ENCODE results near the gene PC.
A peak's percentile ranks its signal among the peaks of the same experiment; 100 is the strongest.
"Not testable (repeated sequence)": the region's sequence is repeated elsewhere in the genome, so short reads cannot be mapped to it uniquely, and the experiment has no call there.

PC gene

DNA sequence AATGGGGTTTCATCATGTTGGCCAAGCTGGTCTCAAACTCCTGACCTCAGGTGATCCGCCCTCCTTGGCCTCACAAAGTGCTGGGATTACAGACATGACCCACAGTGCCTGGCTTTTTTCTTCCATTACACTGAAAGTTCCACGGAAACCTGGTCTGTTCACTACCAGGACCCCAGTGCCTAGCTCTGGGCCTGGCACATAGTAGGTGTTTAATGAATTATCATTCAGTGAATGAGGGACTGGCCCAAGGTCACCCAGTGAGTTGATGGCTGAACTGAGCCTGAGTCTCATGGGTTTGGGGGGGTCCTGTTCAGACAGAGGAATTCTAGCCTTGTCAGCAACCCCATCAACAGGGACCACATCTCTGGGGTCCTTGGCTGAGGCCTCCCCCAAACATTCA, 20.0 kb upstream of the PC start:
- no peak for DNase-seq (ENCODE audit: low read depth)

DNA sequence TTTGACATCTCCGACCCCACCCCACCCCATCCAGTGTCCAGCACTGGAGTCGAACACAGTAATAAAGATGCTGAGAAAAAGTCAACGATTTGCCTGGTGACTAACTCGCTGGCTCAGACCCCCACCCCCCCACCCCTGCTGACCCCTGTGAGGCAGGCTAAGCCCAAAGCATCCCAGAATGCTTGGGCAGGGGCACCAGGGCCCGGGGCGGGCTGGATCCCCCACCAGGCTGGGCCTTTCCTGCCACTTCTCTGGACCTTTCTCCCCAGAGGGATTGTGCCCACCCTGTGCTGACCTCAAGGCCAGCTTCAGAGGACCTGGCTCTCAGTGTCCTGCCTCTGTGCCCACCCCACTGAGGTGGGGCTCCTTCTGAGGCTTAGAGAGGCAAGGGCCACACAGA, 18.7 kb upstream of the PC start:
- DNase-seq (ENCODE audit: low read depth) = no peak

DNA sequence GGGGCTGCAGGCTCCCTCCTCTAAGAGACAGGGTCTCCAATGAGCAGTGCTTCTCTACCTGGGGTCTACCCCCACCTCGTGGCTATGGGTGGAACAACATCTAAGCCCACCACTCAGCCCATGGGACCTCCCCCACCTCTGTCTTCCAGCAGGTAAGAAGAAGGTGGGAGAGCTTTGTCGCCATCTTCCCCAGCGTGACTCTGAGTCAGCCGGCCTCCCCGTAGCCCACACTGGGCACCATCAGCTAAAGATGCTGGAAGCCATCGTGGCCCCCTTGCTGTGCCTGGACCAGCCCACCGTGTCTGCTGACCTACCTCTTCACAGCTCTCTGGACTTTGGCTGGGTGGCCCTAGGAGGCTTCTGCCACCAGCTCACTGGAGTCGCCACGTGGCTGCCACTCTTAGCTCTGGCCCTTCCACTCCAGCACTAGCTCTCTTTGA, 17.9 kb upstream of the PC start:
- no peak for DNase-seq (ENCODE audit: low read depth)

DNA sequence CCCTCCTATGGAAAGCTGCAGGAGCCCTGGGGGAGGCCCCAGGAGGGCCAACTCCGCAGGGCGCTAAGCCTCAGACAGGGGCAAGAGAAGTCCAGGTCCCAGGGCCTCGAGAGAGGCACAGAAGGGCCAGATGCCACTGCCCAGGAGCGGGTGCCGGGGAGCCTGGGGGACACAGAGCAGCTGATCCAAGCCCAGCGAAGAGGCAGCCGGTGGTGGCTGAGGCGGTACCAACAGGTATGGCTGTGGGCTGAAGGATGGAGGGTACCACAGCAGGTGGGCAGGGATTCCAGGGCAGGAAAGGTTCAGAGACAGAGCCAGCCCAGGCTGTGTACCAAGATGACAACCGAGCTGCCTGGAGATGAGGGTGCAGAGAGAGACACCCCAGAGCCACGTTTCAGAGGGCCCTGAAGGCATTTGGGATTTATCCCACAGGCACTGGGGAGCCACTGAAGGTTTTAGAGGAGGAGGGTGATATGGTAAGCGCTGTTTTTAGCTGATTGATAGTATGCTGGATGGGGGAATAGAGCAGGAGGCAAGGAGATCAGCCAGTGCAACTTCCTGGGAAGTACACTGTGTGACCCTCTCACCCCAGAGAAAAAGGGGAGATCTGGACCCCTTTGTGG, 17.3 kb upstream of the PC start:
- DNase-seq (ENCODE audit: low read depth) = no peak

DNA sequence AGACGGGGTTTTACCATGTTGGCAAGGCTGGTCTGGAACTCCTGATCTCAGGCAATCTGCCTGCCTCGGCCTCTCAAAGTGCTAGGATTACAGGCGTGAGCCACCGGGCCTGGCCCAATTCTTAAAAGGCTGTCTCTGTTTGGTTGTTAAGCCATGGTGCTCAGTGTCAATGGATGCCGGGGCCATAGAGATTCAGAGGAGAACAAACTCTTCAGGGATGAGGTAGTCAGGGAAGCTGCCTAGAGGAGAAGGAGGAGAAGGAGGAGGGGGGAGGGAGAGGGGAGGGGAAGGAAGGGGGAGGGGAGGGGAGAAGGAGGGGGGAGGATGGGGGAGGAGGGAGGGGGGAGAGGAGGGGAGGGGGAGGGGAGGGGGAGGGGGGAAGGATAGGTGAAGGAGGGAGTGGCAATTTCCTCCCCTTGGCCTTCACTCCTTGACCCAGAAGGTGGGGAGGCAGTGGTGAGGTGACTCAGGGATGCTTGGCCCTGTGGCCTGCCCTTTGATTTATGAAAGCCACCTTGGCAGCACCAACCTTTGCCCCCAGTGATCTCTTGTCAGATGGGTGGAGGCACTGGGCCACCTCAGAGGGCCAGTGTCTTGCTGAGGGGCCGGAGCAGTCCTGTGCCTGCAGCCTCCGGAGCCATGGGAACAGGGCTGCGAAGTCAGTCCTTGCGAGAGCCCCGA, 16.7 kb upstream of the PC start, which contains the start of gene C11orf86:
Gene C11orf86 (plus strand): TSS at position 581 of the 681 bp plus-strand sequence. CDS start 59 bp downstream, at position 640.
- DNase-seq (ENCODE audit: low read depth) = no peak

DNA sequence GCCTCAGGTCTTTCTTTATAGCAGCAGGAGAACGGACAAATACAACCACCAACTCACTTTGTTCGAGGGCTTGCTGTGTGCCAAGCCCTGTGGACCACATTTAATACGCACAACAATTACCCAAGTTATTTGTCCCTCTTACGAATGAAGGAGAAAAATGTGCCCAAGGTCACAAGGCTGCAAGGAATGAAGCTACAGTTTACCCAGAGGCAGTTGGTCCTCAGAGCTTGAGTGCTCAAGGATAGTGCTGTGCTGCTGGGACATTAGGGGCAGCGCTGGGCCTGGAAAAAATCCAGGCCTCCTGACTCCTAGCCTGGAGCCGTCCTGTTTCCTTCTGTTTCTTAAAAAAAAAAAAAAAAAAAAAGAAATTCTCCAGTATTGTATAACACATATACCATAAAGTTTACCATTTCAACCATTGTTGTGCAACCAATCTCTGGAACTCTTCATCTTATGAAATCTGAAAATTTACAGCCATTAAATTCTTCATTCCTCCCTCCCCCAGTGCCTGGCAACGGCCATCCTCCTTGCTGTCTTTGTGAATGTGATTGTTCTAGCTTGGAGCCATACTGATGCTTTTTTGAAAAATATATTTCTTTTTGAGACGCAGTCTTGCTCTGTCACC, 15.9 kb upstream of the PC start:
- DNase-seq (ENCODE audit: low read depth) = no peak

DNA sequence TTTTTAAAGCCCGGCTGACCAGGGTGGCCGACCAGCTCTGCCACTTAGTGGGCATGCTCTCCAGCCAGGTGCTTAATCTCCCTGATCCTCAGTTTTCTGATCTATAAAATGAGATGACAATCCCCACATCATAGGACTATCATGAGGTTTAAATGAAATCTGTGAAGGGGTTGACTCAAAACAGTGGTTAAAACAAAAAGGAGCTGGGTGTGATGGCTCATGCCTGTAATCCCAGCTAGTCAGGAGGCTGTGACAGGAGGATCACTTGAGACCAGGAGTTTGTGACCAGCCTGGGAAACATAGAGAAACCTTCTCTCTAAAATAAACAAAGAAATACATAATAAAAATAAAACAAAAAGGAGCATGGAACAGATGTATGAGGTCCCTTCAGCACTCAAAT, 13.3 kb upstream of the PC start:
- DNase-seq (ENCODE audit: low read depth) = no peak

DNA sequence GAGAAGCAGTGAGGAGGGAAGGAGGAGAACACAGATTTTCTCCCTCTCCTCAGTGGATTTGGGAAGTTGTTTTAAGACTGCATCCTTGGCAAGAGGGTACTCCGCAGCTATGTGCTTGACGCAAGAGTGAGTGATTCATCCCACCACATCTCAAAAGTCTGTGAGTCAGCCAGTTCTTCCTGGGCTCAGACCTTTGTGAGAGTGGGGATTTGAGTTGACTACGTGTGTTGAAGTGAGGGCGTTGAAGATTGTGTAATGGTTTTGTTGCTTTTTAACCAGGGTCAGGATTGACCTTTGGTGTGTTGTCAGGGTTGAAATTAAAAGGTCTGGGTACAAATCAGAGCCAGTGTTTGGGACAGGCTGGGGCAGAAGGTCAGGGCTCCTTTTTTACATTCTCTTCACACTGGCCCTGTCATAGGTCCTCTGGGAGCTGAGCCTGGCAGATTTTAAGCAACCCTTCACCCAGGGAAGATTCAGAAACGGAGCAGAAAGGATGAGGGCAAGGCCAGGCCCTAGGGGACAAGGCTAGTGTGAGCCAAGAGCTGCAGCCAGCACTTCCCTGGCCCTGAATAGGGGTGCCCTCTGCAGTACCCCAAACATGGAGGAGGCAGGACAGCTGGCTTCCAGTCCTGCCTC, 12.7 kb upstream of the PC start:
- peak; percentile 99 for DNase-seq (ENCODE audit: low read depth)

DNA sequence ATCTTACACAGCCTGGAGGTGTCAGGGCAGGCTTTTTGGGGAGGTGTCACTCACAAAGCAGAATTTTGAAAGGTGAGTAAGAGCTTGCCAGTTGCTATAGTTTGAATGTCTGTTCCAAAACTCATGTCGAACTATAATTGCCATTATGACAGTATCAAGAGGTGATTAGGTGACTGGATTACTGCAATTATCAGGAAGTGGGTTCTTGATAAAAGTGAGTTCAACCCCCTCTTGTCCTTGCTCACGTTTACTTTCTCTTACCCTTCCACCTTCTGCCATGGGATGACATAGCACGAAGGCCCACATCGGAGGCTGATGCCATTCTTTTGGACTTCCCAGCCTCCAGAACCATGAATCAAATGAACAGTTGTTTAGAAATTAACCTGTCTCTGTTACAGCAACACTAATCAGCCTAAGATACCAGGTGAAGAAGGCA, 12.2 kb upstream of the PC start:
- DNase-seq (ENCODE audit: low read depth) = no peak

DNA sequence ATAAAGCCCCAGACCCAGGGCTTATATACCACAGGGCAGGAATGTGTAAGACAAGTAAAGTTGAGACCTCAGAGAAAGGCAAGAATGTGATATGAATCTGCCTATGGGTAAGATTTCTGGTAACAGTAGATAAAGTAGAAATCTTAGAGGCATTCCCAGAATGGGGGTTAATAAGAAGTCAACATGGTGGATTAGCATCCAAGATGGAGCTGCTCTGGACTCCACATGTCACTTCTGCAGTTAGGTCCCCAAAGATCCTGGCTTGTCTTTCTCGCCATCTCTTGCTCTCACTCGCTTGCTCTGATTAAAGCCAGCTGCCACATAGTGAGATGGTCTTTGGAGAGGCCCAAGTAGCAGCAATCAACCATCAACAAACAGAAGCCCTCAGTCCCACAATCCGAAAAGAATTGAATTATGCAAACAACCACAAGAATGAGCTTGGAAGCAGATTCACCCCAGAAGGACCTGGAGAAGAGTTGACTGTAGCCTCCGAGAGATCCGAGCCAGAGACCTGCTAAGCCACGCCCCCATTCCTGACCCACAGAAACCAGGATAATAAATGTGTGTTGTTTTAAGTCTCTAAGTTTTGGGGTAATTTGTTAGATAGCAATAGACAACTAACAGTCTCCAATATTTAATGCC, 11.5 kb upstream of the PC start:
- DNase-seq (ENCODE audit: low read depth) = peak; percentile 80

DNA sequence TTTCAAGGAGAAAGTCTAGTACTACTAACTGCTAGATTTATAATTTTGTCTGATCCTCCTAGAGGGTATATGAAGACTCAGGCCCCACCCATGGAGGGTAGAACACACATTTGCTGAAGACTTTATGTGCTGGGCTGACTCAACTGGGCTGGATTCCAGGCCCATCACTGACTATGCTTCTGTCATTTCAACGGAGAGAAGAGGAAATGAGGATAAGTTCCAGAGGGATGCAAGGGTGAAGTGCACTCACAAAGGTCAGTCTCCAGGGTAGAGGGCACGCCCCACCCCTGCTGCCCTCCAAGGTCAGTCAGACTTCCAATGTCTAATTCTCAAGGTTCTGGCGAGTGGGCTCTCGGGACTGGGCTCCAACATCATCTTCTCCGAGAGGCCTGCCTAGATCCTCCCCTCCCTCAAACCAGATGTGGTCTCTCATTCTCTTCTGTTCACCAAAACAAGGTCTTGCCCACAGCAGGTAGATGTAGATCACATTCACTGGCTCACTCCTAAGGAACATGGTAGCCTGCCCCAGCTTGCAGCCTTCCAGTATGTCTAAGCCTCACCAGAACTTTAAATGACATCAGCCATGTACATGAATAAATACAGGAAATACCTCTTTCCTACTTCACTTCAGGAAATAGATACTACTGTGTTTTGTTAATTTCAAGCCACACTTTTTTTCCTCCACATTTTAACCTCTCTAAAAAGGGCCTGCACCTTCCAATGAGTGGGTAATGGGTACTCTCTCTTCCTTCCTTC, 9.7 kb upstream of the PC start:
- peak; percentile 85 for DNase-seq (ENCODE audit: low read depth)

DNA sequence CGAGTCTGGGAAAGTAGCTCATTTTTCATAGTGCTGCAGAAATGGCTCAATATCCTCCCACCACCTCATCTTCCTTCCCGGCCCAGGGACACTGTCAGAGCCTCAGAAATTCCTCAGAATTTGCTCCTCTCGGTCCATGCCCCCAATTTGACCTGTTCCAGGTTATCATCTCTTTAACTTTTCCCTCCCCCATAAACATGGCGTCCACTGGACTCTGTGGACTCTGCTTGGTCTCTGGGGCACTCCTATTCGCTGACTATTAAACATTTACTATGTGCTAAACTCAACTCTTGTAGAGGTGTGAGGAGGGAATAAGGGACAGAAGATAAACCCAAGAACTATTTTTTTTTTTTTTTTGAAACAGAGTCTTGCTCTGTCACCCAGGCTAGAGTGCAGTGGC, 8.2 kb upstream of the PC start:
- DNase-seq (ENCODE audit: low read depth) = no peak

DNA sequence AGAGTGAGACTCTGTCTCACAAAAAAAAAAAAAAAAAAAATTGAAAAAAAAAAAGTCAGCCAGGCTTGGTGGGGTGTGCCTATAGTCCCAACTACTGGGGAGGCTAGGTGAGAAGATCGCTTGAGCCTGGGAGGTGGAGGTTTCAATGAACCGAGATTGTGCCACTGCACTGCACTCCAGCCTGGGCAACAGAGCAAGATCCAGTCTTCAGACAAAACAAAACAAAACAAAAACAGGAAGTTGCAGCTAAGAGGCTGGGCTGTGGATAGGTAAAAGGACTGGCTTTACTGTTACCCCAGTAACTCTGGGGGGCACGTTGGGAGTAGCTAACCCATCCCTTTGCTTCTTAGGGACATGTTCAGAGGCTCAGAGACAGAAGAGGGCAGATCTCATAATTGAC, 6.3 kb upstream of the PC start:
- DNase-seq (ENCODE audit: low read depth) = no peak

DNA sequence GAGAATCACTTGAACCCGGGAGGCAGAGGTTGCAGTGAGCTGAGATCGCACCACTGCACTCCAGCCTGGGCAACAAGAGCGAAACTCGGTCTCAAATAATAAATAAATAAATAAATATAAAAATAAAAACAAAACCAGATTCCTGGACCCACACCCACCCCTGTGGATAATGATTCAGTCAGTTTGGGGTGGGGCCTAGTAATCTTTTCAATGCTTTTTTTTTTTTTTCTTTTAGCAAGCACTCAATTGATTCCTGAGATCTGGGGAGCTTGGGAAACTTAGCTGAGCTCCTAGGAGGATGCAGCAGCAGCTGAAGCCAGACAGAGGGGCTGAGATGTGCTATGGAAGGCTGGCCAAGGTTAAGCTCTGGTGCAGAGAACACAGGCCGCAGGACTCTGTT, 4.6 kb upstream of the PC start:
- no peak for DNase-seq (ENCODE audit: low read depth)

DNA sequence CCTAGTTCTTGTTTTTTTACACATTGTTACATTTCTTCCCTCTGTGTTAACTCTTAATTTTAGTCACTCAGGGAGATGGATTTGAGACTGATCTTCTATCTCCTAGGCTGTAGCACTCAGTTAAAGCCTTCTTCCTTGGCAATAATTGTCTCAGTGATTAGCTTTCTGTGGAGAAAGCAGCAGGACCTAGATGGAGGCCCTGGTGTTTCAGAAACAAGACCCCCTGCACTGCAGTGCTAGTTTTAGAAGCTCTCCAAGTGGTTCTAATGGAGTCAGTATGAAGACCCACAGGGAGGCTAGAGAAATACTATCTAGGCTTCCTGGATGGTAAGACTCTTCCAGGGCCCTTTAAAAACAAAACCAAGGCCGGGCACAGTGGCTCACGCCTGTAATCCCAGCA, 4.1 kb upstream of the PC start:
- DNase-seq (ENCODE audit: low read depth) = no peak

DNA sequence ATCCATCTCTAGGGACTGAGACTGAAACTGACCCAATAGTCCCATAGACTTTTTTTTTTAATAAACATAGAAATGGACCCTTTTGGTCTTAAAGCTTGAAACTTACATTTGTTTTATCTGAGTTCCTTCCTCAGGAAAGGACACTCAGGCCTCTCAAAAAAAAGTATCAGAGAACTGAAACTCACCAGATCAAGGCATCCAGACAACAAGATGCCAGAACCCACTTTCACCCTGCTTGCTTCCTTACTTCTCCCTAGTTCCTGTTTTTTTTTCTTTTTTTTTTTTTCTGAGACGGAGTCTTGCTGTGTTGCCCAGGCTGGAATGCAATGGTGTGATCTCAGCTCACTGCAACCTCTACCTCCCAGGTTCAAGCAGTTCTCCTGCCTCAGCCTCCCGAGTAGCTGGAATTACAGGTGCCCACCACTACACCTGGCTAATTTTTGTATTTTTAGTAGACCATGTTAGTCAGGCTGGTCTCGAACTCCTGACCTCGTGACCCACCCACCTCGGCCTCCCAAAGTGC, 3.6 kb upstream of the PC start:
- DNase-seq (ENCODE audit: low read depth) = not testable (repeated sequence)

DNA sequence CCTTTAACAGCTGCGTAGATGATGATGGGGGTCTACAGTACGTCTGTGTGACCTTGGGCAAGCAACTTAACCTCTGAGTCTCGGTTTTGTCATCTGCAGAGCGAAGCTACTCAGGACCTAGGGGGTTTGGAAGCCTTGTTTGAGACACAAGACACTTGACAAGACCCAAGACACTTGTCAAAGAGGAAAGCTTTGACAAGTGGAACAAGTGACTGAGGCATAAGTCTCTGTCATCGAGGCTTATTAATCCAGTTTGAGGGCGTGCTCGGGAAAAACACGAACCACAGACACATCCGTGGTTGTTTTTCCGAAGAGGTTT, 732 bp upstream of the PC start:
- DNase-seq (ENCODE audit: low read depth) = no peak

DNA sequence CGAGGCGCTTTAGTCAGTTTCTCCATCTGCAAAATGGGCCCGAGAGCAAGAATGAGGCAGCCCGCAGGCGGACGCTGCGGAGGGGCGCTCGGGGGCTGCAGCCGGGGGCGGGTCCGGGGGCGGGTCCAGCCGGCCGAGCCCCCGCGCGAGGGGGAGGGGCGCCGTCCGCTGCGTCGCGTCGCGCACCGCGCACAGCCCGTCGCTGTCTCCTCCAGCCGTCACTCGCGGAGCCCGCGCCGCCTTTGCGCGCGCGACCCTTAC, 282 bp downstream of the PC start:
- no peak for DNase-seq (ENCODE audit: low read depth)

DNA sequence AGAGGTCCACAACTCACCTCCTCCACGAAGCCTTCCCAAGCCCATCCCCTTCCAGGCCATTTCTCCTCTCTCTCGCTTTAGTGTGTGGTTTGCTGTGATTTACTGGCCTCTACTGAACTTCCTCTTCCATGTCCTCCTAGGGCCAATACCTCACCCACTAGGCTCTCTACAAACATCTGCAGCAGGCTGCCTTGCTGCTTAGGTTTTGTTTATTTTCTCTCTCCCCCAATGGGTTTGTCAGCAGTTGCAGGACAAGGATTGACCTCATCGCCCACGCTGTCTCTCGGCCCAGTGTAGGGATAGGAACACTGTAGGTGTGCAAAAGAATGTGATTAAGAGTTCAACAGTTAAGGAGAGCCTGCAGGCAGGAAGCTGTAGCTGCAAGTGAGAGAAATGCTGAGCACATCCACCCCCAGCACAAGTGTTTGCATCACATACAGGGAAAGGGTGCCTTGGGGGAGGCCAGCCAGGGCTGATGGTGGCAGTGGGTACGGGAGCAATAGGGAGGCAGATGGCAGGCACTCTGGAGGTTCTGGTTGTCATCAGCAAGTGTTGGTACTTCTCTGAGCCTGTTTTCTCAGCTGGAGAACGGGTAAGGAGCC, 1.4 kb downstream of the PC start:
- no peak for DNase-seq (ENCODE audit: low read depth)

DNA sequence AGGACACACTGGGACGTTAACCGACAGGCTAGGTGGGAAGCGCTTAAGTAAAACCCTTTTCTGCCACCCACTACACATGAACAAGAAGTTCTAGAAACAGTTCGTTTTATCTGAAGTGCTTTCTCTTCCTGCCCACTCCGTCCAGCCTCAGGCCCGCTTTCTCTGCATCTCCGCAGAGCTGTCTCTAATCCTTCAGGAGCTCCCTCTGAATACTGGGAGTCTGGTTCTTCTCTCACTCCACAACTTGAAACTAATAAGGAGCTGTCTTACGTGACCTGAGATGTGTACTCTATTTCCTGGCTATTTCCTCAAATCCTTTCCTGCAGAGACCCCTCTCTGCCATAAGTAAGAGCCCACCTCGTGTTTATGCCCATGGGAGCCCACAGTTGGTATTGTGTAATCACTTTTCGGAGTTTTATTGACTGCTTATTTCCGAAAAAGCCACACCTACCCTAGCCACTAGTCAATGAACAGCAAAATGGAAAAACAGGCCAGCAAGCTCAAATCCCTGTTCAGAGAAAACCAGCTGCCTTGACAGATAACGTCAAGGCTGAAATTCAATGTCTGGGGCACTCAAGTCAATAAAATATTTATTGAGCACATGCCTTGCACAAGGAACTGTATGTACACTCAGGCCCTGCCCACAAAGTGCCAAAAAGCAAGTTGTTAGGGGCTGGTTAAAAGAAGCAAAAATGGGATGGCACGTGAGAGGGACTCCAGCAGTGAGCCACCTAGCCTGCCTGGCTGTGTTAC, 4.9 kb downstream of the PC start:
- no peak for DNase-seq (ENCODE audit: low read depth)

DNA sequence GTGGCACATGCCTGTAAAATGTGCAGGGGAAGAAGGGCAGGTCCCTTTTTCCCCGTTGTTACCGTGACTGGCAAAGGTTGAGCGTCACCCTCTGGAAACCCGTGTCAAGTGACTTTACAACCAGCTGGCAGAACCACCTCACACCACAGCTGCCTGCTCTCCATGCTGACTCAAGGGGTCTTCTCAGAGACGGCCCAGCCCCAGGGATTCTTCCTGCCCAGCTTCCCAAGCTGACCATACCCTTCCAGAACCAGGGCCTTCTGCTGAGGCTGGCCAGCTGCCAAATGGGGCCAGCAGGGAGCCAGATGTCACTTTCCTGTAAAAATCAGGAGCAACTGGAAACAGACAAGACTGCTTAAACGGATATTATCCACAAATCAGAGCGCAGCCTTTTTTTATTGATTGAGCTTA, 6.3 kb downstream of the PC start:
- no peak for DNase-seq (ENCODE audit: low read depth)

Data from fibroblast of the conjunctiva (primary cell).